Common myeloid progenitor, CD34-positive (primary cell): Measurements from ENCODE around the gene SLC16A8.
"Not testable (repeated sequence)": the region's sequence is repeated elsewhere in the genome, so short reads cannot be mapped to it uniquely, and the experiment has no call there.

ENCODE experiments used
- CTCF ChIA-PET: fragments of 350-600 bp; sonication (Branson Sonifier 250); formaldehyde crosslinking; loops from one replicate; lab custom pipeline; 2021; ENCODE audit warnings: antibody characterized with exemption; lab: Charles Lee
- POLR2A ChIA-PET: fragments of 350-600 bp; sonication (Branson Sonifier 250); formaldehyde crosslinking; loops from one replicate; lab custom pipeline; 2021; ENCODE audit warnings: antibody characterized with exemption; lab: Charles Lee
- DNase-seq, 3 donors: peaks; one replicate each; pipeline versions ENCODE4 v3.0.0 to v3.0.0-alpha.2; 2013
- H3K27ac ChIP-seq, 2 experiments: 1 replicate in 1 of 2; 2 replicates in 1 of 2; pipeline ENCODE4 v1.7.0; 2013; ENCODE audit warnings: inconsistent platforms in 2 of 2, low read length in 2 of 2, mild to moderate bottlenecking in 2 of 2, low read depth in 1 of 2, moderate library complexity in 1 of 2; ENCODE audit not compliant: severe bottlenecking in 2 of 2, insufficient read depth in 1 of 2, poor library complexity in 1 of 2
- H3K27me3 ChIP-seq, 5 experiments: replicated peaks in 2 of 5; 1 replicate in 3 of 5; 2 replicates in 2 of 5; pipeline versions ENCODE4 v1.6.1 to v1.7.0; 2013; ENCODE audit warnings: low read length in 4 of 5, mild to moderate bottlenecking in 2 of 5, moderate library complexity in 2 of 5, inconsistent platforms in 1 of 5; ENCODE audit not compliant: insufficient read depth in 5 of 5, control insufficient read depth in 4 of 5
- H3K36me3 ChIP-seq, 4 experiments: 1 replicate in 2 of 4; 2 replicates in 2 of 4; pipeline versions ENCODE4 v1.6.1 to v1.7.0; 2013; ENCODE audit warnings: low read length in 3 of 4, control low read depth in 1 of 4, mild to moderate bottlenecking in 1 of 4; ENCODE audit not compliant: control insufficient read depth in 4 of 4, insufficient read depth in 4 of 4
- H3K4me1 ChIP-seq, 4 experiments: 1 replicate in 3 of 4; 2 replicates in 1 of 4; pipeline versions ENCODE4 v1.6.1 to v1.7.1; 2013; ENCODE audit warnings: low read length in 3 of 4, mild to moderate bottlenecking in 3 of 4, control low read depth in 1 of 4, inconsistent platforms in 1 of 4, moderate library complexity in 1 of 4; ENCODE audit not compliant: control insufficient read depth in 4 of 4, insufficient read depth in 4 of 4; ENCODE audit errors: control extremely low read depth in 1 of 4
- H3K4me3 ChIP-seq, 7 experiments: 1 replicate in 4 of 7; 2 replicates in 3 of 7; pipeline versions ENCODE4 v1.5.1 to v1.7.0; 2013; ENCODE audit warnings: mild to moderate bottlenecking in 7 of 7, low read length in 6 of 7, moderate library complexity in 6 of 7, inconsistent platforms in 2 of 7, low read depth in 2 of 7, control low read depth in 1 of 7; ENCODE audit not compliant: insufficient read depth in 4 of 7, control insufficient read depth in 1 of 7; ENCODE audit errors: extremely low read depth in 1 of 7
- H3K9me3 ChIP-seq, 5 experiments: 1 replicate in 4 of 5; 2 replicates in 1 of 5; pipeline versions ENCODE4 v1.6.1 to v1.7.1; 2013; ENCODE audit warnings: low read length in 4 of 5, mild to moderate bottlenecking in 2 of 5, inconsistent platforms in 1 of 5, low read depth in 1 of 5, moderate library complexity in 1 of 5; ENCODE audit not compliant: control insufficient read depth in 4 of 5, insufficient read depth in 2 of 5; ENCODE audit errors: control extremely low read depth in 1 of 5
- whole genome bisulfite sequencing: methylation state at CpG from one replicate; pipeline ENCODE4 v1.1.5; 2013; ENCODE audit not compliant: insufficient coverage; 5-methylcytosine and 5-hydroxymethylcytosine counted together

Gene SLC16A8

GRCh38 chr22:38042488-38042790 is 41.5 kb downstream of the SLC16A8 start:
- ChIA-PET CTCF (interaction anchor here (0.7 to 1.4 kb wide), 2 partner anchors 8 to 10 kb away, joined by 3 to 7 read pairs; no protein-coding TSS in a partner anchor), POLR2A (no interaction called here)
- 20% methylated on average over 1 of the region's 1 CpG for WGBS
- Histone ChIP-seq H3K36me3 (no peaks in the 10 kb centered on the region), H3K9me3 (no peaks in the 10 kb centered on the region), H3K27me3 (no peaks in the 10 kb centered on the region), H3K27ac (no peak overlapping the region), H3K4me3 (peak overlapping the region in 1 of 7 experiments; percentile 11), H3K4me1 (peaks cover 4 to 20% (median 13%) of the 10 kb centered on the region in 4 experiments)
- no peak for DNase-seq

GRCh38 chr22:38041760-38042487 is 42.1 kb downstream of the SLC16A8 start:
- peaks cover 4 to 20% (median 13%) of the 10 kb centered on the region in 4 experiments for H3K4me1 ChIP-seq
- H3K27ac ChIP-seq: no peak overlapping the region
- no peaks in the 10 kb centered on the region for H3K36me3 ChIP-seq
- POLR2A ChIA-PET: no interaction called here
- DNase-seq: no peak
- no peaks in the 10 kb centered on the region for H3K27me3 ChIP-seq
- WGBS: 58% methylated on average over 5 of the region's 5 CpGs
- no peaks in the 10 kb centered on the region for H3K9me3 ChIP-seq
- CTCF ChIA-PET: interaction anchor here (1.4 kb wide), 1 partner anchor 10 kb away, joined by 7 read pairs; no protein-coding TSS in a partner anchor
- peak overlapping the region in 2 of 7 experiments; percentile 11 to 36 for H3K4me3 ChIP-seq

- Histone ChIP-seq H3K9me3 (no peaks in the 10 kb centered on the region), H3K27ac (no peak overlapping the region), H3K27me3 (no peaks in the 10 kb centered on the region), H3K4me1 (peaks cover 4 to 20% (median 13%) of the 10 kb centered on the region in 4 experiments), H3K36me3 (no peaks in the 10 kb centered on the region), H3K4me3 (no peak overlapping the region)
- DNase-seq: no peak
- 100% methylated on average over 11 of the region's 20 CpGs for WGBS
- ChIA-PET CTCF (interaction anchor here (0.9 kb wide), 1 partner anchor 29 kb away, joined by 3 read pairs; no protein-coding TSS in a partner anchor), POLR2A (no interaction called here)
These were observed 42.8 kb downstream of the SLC16A8 start for GRCh38 chr22:38040953-38041759.

- Histone ChIP-seq H3K36me3 (no peaks in the 10 kb centered on the region), H3K4me3 (no peak overlapping the region), H3K9me3 (no peaks in the 10 kb centered on the region), H3K4me1 (peaks cover 4 to 25% (median 14%) of the 10 kb centered on the region in 4 experiments), H3K27me3 (no peaks in the 10 kb centered on the region), H3K27ac (no peak overlapping the region)
- POLR2A ChIA-PET: interaction anchor here (0.6 kb wide), 1 partner anchor 874 kb away, joined by 4 read pairs; no protein-coding TSS in a partner anchor
- WGBS: 98% methylated on average over 43 of the region's 46 CpGs
- CTCF ChIA-PET: interaction anchor here (0.9 kb wide), 1 partner anchor 37 kb away, joined by 3 read pairs; no protein-coding TSS in a partner anchor
- DNase-seq: no peak
These were observed 44.8 kb downstream of the SLC16A8 start for GRCh38 chr22:38038890-38039812.

GRCh38 chr22:38038426-38038825 is 45.6 kb downstream of the SLC16A8 start:
- 96% methylated on average over 18 of the region's 23 CpGs for WGBS
- H3K9me3 ChIP-seq: no peaks in the 10 kb centered on the region
- no peaks in the 10 kb centered on the region for H3K27me3 ChIP-seq
- H3K36me3 ChIP-seq: no peaks in the 10 kb centered on the region
- H3K4me1 ChIP-seq: peaks cover 4 to 33% (median 18%) of the 10 kb centered on the region in 4 experiments
- H3K27ac ChIP-seq: no peak overlapping the region
- POLR2A ChIA-PET: no interaction called here
- H3K4me3 ChIP-seq: no peak overlapping the region
- DNase-seq: no peak
- CTCF ChIA-PET: no interaction called here

- H3K36me3 ChIP-seq: not testable (repeated sequence)
- POLR2A ChIA-PET: interaction anchor here (0.5 kb wide), 1 partner anchor 20 kb away, joined by 3 read pairs; no protein-coding TSS in a partner anchor
These were observed 46.4 kb downstream of the SLC16A8 start for GRCh38 chr22:38037367-38038150.

More at GRCh38 chr22:38037367-38038150, 46.4 kb downstream of the SLC16A8 start:
- peaks cover 4 to 34% (median 15%) of the 10 kb centered on the region in 4 experiments for H3K4me1 ChIP-seq
- DNase-seq, H3K27me3 ChIP-seq, H3K27ac ChIP-seq, H3K4me3 ChIP-seq, H3K9me3 ChIP-seq, CTCF ChIA-PET: not testable (repeated sequence)
- 98% methylated on average over 5 of the region's 13 CpGs for WGBS
